ENCODE measurements around the gene CAMK1D. TPM values are rescaled to one million over a fixed set of nuclear protein-coding genes. Genes with fewer than 3 reads are reported as not detected.

Gene CAMK1D
- total RNA-seq, 1 experiment from 2014 or later = 6.3 TPM

GRCh38 chr10:12427276-12427675, 77.9 kb downstream of the CAMK1D start:
- Mint-ChIP-seq H3K36me3 (ENCODE audit: insufficient read depth in 1 of 3, low read depth in 3 of 3) (peaks cover 0 to 1% (median 0%) of the 10 kb centered on the region in 3 experiments; a peak in 1 of 7 replicates), H3K4me1 (peaks cover 12 to 13% of the 10 kb centered on the region in 2 experiments), H3K27ac (no peak overlapping the region), H3K27me3 (ENCODE audit: low read depth) (no peaks in the 10 kb centered on the region), H3K4me3 (no peak overlapping the region), H3K9me3 (no peaks in the 10 kb centered on the region)
- no peaks in the 10 kb centered on the region for H3K27me3 ChIP-seq (ENCODE audit: insufficient read depth, low read length)
- H4K5ac ChIP-seq (ENCODE audit: insufficient read length, low read depth, low read length) = no peak overlapping the region
- H4K8ac ChIP-seq (replicated peaks; ENCODE audit: insufficient read length, low read depth, low read length) = no peak overlapping the region
- H4K91ac ChIP-seq (ENCODE audit: insufficient read length, low read depth, low read length) = no peak overlapping the region
- no peak overlapping the region for H3K4ac ChIP-seq (ENCODE audit: low read depth, low read length)
- no CpG with 5 or more reads among the region's 8 CpGs for WGBS (ENCODE audit: extremely low coverage, insufficient read length, low lambda C conversion rate)
- H3K23me2 ChIP-seq (ENCODE audit: insufficient read length, low read depth, low read length, poor library complexity, severe bottlenecking) = no peaks in the 10 kb centered on the region
- H2BK20ac ChIP-seq (ENCODE audit: low read depth, low read length, poor library complexity, severe bottlenecking) = no peak overlapping the region
- no peak overlapping the region for H2AK5ac ChIP-seq (ENCODE audit: insufficient read length, low read length)
- H3K56ac ChIP-seq (ENCODE audit: insufficient read length, low read depth, low read length) = no peak overlapping the region
- no peaks in the 10 kb centered on the region for H3K79me2 ChIP-seq (ENCODE audit: insufficient read depth, low read length)
- H3T11ph ChIP-seq (ENCODE audit: low read length) = no peak overlapping the region
- H3K23ac ChIP-seq (ENCODE audit: insufficient read length, low read depth, low read length) = no peak overlapping the region
- no peak overlapping the region for H3K27ac ChIP-seq (ENCODE audit: insufficient read length, low read depth, low read length)
- no peak overlapping the region for H2AFZ ChIP-seq (ENCODE audit: low read length)
- H3K14ac ChIP-seq (ENCODE audit: insufficient read depth, low read length) = no peak overlapping the region
- H2BK15ac ChIP-seq (ENCODE audit: low read depth, low read length) = no peak overlapping the region
- H2BK12ac ChIP-seq (ENCODE audit: insufficient read length, low read depth, low read length) = no peak overlapping the region
- H2BK120ac ChIP-seq (ENCODE audit: low read depth, low read length, poor library complexity, severe bottlenecking) = no peak overlapping the region
- H3K9me3 ChIP-seq (ENCODE audit: control insufficient read depth, low read depth, low read length) = no peaks in the 10 kb centered on the region
- H2BK5ac ChIP-seq (ENCODE audit: insufficient read length, low read length) = no peak overlapping the region
- peaks cover 2% of the 10 kb centered on the region for H4K20me1 ChIP-seq (ENCODE audit: control insufficient read depth, insufficient read depth, insufficient read length)
- TF ChIP-seq CTCF (conservative IDR thresholded peaks at IDR 0.05) = no peak
- DNase-seq = no peak
- no peak overlapping the region for H3K4me2 ChIP-seq (ENCODE audit: insufficient read depth, insufficient read length, low read length)
- H3K18ac ChIP-seq (ENCODE audit: insufficient read length, low read depth, low read length) = no peak overlapping the region
- no peak overlapping the region for H3K9ac ChIP-seq (ENCODE audit: extremely low read depth, insufficient read length, low read length)
- H3K4me1 ChIP-seq (ENCODE audit: insufficient read depth, low read length) = no peaks in the 10 kb centered on the region
- no peaks in the 10 kb centered on the region for H3K79me1 ChIP-seq (ENCODE audit: insufficient read depth, low read depth, low read length, poor library complexity, severe bottlenecking)

All from H9 (cell line).